ENCODE measurements around the gene HM13. TPM values are rescaled to one million over a fixed set of nuclear protein-coding genes. Genes with fewer than 3 reads are reported as not detected.

The HM13 gene
- total RNA-seq, 1 experiment from 2014 or later = 103 TPM

GRCh38 chr20:31565699-31566318 is 51.6 kb downstream of the HM13 start (continued):
- no peak for TF ChIP-seq FOXJ3 (CRISPR knock-in tag; IDR thresholded peaks at IDR 0.05; ENCODE audit: borderline replicate concordance)
- no peak for TF ChIP-seq ZNF263 (CRISPR knock-in tag; IDR thresholded peaks at IDR 0.05; ENCODE audit: low read depth)
- TF ChIP-seq ATF1 (CRISPR knock-in tag; IDR thresholded peaks at IDR 0.05) = no peak
- no peak for TF ChIP-seq ESRRA (CRISPR knock-in tag; IDR thresholded peaks at IDR 0.05; ENCODE audit: borderline replicate concordance)
- no peak for TF ChIP-seq ZMAT4 (CRISPR knock-in tag; IDR thresholded peaks at IDR 0.05)
- TF ChIP-seq TEAD1 (CRISPR knock-in tag; IDR thresholded peaks at IDR 0.05) = no peak

GRCh38 chr20:31566319-31566657 is 52.0 kb downstream of the HM13 start:
- ChIA-PET CTCF (interaction anchor here (1.2 to 15.0 kb wide), 7 partner anchors 8 to 157 kb away, joined by 3 to 927 read pairs (median 45); partner anchors contain the start of genes BCL2L1 and ID1), POLR2A (no interaction called here)
- Mint-ChIP-seq H3K4me1 (peaks cover 33% of the 10 kb centered on the region), H3K27me3 (ENCODE audit: low read depth) (no peaks in the 10 kb centered on the region), H3K27ac (0 out of 2 replicates have a peak overlapping the region, but pooled peaks have one; percentile 38), H3K4me3 (no peak overlapping the region), H3K36me3 (peaks cover 33% of the 10 kb centered on the region), H3K9me3 (no peaks in the 10 kb centered on the region)
- no peak for TF ChIP-seq CREB1 (CRISPR knock-in tag; IDR thresholded peaks at IDR 0.05)
- no peak for TF ChIP-seq FOXP4 (CRISPR knock-in tag; IDR thresholded peaks at IDR 0.05)
- TF ChIP-seq NFYB (CRISPR knock-in tag; conservative IDR thresholded peaks at IDR 0.05; ENCODE audit: low read depth) = no peak
- no peak for TF ChIP-seq ETV6 (CRISPR knock-in tag; IDR thresholded peaks at IDR 0.05)
- TF ChIP-seq USF1 (CRISPR knock-in tag; IDR thresholded peaks at IDR 0.05) = no peak
- TF ChIP-seq ZNF219 (CRISPR knock-in tag; IDR thresholded peaks at IDR 0.05; ENCODE audit: borderline replicate concordance) = no peak
- no peak for TF ChIP-seq FOXK1 (CRISPR knock-in tag; IDR thresholded peaks at IDR 0.05)
- TF ChIP-seq RORB (CRISPR knock-in tag; IDR thresholded peaks at IDR 0.05) = no peak
- no peak for TF ChIP-seq CDX4 (CRISPR knock-in tag; IDR thresholded peaks at IDR 0.05; ENCODE audit: borderline replicate concordance)
- no peak for TF ChIP-seq E2F5 (CRISPR knock-in tag; IDR thresholded peaks at IDR 0.05)
- no peak for TF ChIP-seq ZNF263 (CRISPR knock-in tag; IDR thresholded peaks at IDR 0.05; ENCODE audit: low read depth)
- TF ChIP-seq IRF1 (CRISPR knock-in tag; IDR thresholded peaks at IDR 0.05) = no peak
- DNase-seq (ENCODE audit: low spot score) = no peak
- no peak for ATAC-seq

All from WTC11 (cell line).